Spleen (tissue), 11 donors: Measurements from ENCODE around the gene FSTL3. TPM values are rescaled to one million over a fixed set of nuclear protein-coding genes. Genes with fewer than 3 reads are reported as not detected.
"Not testable (repeated sequence)": the region's sequence is repeated elsewhere in the genome, so short reads cannot be mapped to it uniquely, and the experiment has no call there.

ENCODE experiments used
- DNase-seq: peaks from one replicate; pipeline ENCODE4 v3.0.0-alpha.2; 2020
- H3K27ac ChIP-seq, 8 donors: fragments of 200-600 bp; sonication (generic) in 7 of 8; 1 replicate in 4 of 8; 2 replicates in 4 of 8; pipeline versions ENCODE4 v1.5.0 to v1.8.0; 2016 to 2021; ENCODE audit warnings: inconsistent platforms in 4 of 8, mild to moderate bottlenecking in 4 of 8, moderate library complexity in 1 of 8
- H3K27me3 ChIP-seq, 7 donors: fragments of 200-600 bp; sonication (generic) in 6 of 7; replicated peaks in 1 of 7; 1 replicate in 4 of 7; 2 replicates in 3 of 7; pipeline versions ENCODE4 v1.5.0 to v1.8.0; 2016 to 2021; ENCODE audit warnings: inconsistent platforms in 3 of 7, mild to moderate bottlenecking in 1 of 7
- H3K36me3 ChIP-seq, 6 donors: fragments of 200-600 bp; sonication (generic) in 5 of 6; 1 replicate in 4 of 6; 2 replicates in 2 of 6; pipeline versions ENCODE4 v1.5.0 to v1.8.0; 2016 to 2021; ENCODE audit warnings: inconsistent platforms in 2 of 6
- H3K4me1 ChIP-seq, 6 donors: fragments of 200-600 bp; sonication (generic) in 5 of 6; 1 replicate in 3 of 6; 2 replicates in 3 of 6; pipeline versions ENCODE4 v1.5.0 to v1.8.0; 2016 to 2021; ENCODE audit warnings: inconsistent platforms in 3 of 6
- H3K4me3 ChIP-seq, 8 donors: fragments of 200-600 bp; sonication (generic) in 7 of 8; 1 replicate in 4 of 8; 2 replicates in 4 of 8; pipeline versions ENCODE4 v1.5.0 to v1.8.0; 2016 to 2021; ENCODE audit warnings: inconsistent platforms in 4 of 8, mild to moderate bottlenecking in 4 of 8, moderate library complexity in 2 of 8
- H3K9me3 ChIP-seq, 8 donors: fragments of 200-600 bp; sonication (generic) in 7 of 8; 1 replicate in 4 of 8; 2 replicates in 4 of 8; pipeline versions ENCODE4 v1.5.0 to v1.8.0; 2016 to 2021; ENCODE audit warnings: inconsistent platforms in 4 of 8
- POLR2A ChIP-seq, 3 donors: fragments of 450-650 bp; IDR thresholded peaks; one replicate each; pipeline ENCODE4 v1.5.1; 2017; ENCODE audit warnings: antibody characterized with exemption in 3 of 3, mild to moderate bottlenecking in 1 of 3
- POLR2AphosphoS5 ChIP-seq, 3 donors: sonication (generic); formaldehyde crosslinking; IDR thresholded peaks; one replicate each; pipeline ENCODE4 v1.5.1; 2017; ENCODE audit warnings: antibody characterized with exemption in 3 of 3
- WGBS, 5 donors: extraction: QIAGEN DNeasy Blood & Tissue Kit in 3 of 5; methylation state at CpG; one replicate each; pipeline versions ENCODE4 v1.1.5 to v1.1.7; 2013 to 2018; 5-methylcytosine and 5-hydroxymethylcytosine counted together
- intact Hi-C: fragments of 100-400 bp; cut with DNase I; formaldehyde crosslinking; loops from one replicate; pipeline ENCODE4 v1.15.0; 2023; ENCODE audit warnings: low total_unique reads
- polyA plus RNA-seq, 3 donors: library from polyadenylated mRNA; stranded (reverse); fragments of 200-250 nt; gene quantifications; one replicate each; pipeline ENCODE4 v1.2.1, GENCODE V29; 2013
- total RNA-seq, 7 donors: library from RNA; depleted of rRNA in 3 of 7; stranded (reverse); fragments of >200 nt in 3 of 7; fragmentation: NEBNext Ultra II Directional in 4 of 7; extraction: Animal tissue kit (Norgen Biotek cat#: 25700) in 4 of 7; gene quantifications; one replicate each; pipeline versions ENCODE4 v1.1.0 to v1.2.1, GENCODE V29; 2016 to 2021
- TF ChIP-seq, protein P1 (sequence below), 11 experiments: fragments of 200-600 bp in 7 of 11; fragments of 450-650 bp in 4 of 11; sonication (generic) in 4 of 11; IDR thresholded peaks in 8 of 11; conservative IDR thresholded peaks in 3 of 11; 1 replicate in 7 of 11; 2 replicates in 4 of 11; pipeline versions ENCODE4 v1.4.0 to v1.8.0; 2016 to 2021; ENCODE audit warnings: antibody characterized with exemption in 11 of 11, inconsistent platforms in 4 of 11, mild to moderate bottlenecking in 1 of 11
- donor health status: healthy with polysubstance abuse.
- donor health status: DM: no; HTN: no; CAD: no; lungs with moderate emphysema.
- donor health status: DM: no; HTN: no; CAD: no.
- donor health status: Bipolar disorder and iron deficiency.
- donor health status: healthy.
- donor health status: DM: no; HTN: no; CAD: no.
- donor health status: DM: yes; HTN: yes; CAD: no.

FSTL3 gene
- total and polyA plus RNA-seq, 10 donors = 5.6 to 43.4 (median 15.3) TPM

DNA sequence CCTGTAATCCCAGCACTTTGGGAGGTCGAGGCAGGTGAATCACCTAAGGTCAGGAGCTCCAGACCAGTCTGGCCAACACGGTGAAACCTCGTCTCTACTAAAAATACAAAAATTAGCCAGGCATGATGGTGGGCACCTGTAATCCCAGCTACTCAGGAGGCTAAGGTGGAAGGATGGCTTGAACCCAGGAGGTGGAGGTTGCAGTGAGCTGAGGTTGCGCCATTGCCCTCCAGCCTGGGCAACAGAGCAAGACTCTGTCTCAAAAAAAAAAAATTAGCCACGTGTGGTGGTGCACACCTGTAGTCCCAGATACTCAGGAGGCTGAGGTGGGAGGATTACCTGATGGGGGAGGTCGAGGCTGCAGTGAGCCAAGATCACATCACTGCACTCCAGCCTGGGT, 26.7 kb downstream of the FSTL3 start:
- Histone ChIP-seq H3K4me1 (peaks cover 3 to 48% (median 25%) of the 10 kb centered on the region in 6 donors), H3K27ac (peak overlapping the region in 6 of 8 donors; percentile 51 to 84 (median 78)), H3K4me3 (peak overlapping the region in 4 of 8 donors; percentile 30 to 59 (median 41)), H3K27me3 (peaks cover 0 to 79% (median 0%) of the 10 kb centered on the region in 7 donors)
- DNase-seq, intact Hi-C loops, H3K9me3 ChIP-seq, H3K36me3 ChIP-seq: not testable (repeated sequence)
- 54 to 69% (median 65%) methylated on average over 6 of the region's 6 CpGs for WGBS, 5 donors

DNA sequence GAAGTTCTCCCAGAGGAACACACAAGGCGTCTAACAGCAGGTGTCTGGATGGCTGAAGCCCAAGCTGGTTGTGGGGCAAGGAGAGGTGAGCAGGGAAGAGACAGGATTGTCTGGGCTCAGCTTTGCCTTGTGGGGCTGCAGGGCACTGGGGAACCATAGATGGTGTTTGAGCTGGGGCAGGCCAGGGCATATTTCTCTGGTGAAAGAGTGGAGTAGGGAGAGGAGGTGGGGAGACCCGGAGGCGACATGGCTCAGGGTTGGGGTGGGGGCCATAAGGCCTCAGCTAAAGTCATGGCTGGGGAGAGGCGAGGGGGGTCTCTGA, 27.1 kb downstream of the FSTL3 start:
- Histone ChIP-seq H3K4me3 (peak overlapping the region in 6 of 8 donors; percentile 6 to 59 (median 34)), H3K27me3 (peaks cover 0 to 80% (median 4%) of the 10 kb centered on the region in 7 donors), H3K9me3 (peaks cover 0 to 8% (median 0%) of the 10 kb centered on the region in 8 donors), H3K4me1 (peaks cover 3 to 52% (median 27%) of the 10 kb centered on the region in 6 donors), H3K27ac (peak overlapping the region; percentile 36 to 84 (median 73)), H3K36me3 (no peaks in the 10 kb centered on the region)
- peak; percentile 76 for DNase-seq
- no peak for TF ChIP-seq POLR2AphosphoS5 (IDR thresholded peaks at IDR 0.05)
- TF ChIP-seq, protein P1, sequence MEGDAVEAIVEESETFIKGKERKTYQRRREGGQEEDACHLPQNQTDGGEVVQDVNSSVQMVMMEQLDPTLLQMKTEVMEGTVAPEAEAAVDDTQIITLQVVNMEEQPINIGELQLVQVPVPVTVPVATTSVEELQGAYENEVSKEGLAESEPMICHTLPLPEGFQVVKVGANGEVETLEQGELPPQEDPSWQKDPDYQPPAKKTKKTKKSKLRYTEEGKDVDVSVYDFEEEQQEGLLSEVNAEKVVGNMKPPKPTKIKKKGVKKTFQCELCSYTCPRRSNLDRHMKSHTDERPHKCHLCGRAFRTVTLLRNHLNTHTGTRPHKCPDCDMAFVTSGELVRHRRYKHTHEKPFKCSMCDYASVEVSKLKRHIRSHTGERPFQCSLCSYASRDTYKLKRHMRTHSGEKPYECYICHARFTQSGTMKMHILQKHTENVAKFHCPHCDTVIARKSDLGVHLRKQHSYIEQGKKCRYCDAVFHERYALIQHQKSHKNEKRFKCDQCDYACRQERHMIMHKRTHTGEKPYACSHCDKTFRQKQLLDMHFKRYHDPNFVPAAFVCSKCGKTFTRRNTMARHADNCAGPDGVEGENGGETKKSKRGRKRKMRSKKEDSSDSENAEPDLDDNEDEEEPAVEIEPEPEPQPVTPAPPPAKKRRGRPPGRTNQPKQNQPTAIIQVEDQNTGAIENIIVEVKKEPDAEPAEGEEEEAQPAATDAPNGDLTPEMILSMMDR (IDR thresholded peaks at IDR 0.05 in 8 of 11, conservative IDR thresholded peaks at IDR 0.05 in 3 of 11) = no peak
- no peak for TF ChIP-seq POLR2A (IDR thresholded peaks at IDR 0.05)
- intact Hi-C loops = no loop called here
- WGBS, 5 donors = 10 to 26% (median 19%) methylated on average over 4 of the region's 4 CpGs

DNA sequence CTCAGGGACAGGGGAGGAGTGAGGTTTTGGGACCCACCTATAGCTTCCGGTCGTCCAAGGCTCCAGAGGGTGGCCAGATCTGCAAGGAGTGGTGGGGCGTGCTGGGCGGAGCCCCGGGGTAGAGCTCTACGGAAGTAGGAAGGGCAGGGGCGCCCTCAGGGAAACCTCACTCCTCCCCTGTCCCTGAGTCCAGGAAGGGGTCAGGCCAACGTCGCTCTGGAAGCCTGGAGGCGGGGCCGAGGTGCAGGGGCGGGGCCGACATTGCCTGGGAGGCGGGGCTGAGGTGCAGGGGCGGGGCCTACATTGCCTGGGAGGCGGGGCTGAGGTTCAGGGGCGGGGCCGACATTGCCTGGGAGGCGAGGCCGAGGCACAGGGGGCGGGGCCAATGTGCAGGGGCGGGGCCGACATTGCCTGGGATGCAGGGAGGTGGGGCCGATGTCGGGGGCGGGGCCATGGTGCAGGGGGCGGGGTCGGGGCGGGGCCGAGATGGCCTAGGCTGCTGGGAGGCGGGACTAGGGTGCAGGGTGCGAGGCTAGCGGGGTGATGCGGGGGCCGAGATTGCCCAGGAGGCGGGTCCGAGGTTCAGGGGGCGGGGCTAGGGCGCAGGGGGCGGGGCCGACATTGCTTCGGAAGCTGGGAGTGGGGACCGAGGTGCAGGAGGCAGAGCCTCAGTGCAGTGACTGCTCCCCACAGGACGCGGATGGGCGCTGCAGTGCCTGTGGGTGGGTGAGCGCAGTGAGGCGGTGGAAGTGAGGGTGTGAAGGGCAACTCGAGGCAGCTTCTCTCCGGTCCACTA, 27.7 kb downstream of the FSTL3 start:
- TF ChIP-seq, protein P1 (IDR thresholded peaks at IDR 0.05 in 8 of 11, conservative IDR thresholded peaks at IDR 0.05 in 3 of 11) = peak in 1 of 11 experiments; percentile 11
- peak; percentile 75 to 92 (median 85) for TF ChIP-seq POLR2AphosphoS5 (IDR thresholded peaks at IDR 0.05)
- peak in 1 of 3 donors; percentile 47 for TF ChIP-seq POLR2A (IDR thresholded peaks at IDR 0.05)
- Histone ChIP-seq H3K4me1 (peaks cover 3 to 51% (median 26%) of the 10 kb centered on the region in 6 donors), H3K9me3 (peaks cover 0 to 8% (median 0%) of the 10 kb centered on the region in 8 donors), H3K36me3 (no peaks in the 10 kb centered on the region), H3K4me3 (peak overlapping the region in 6 of 8 donors; percentile 6 to 59 (median 34)), H3K27me3 (peaks cover 0 to 79% (median 6%) of the 10 kb centered on the region in 7 donors), H3K27ac (peak overlapping the region; percentile 36 to 84 (median 73))
- WGBS, 5 donors = 3 to 7% (median 4%) methylated on average over 14 to 50 of the region's 50 CpGs
- intact Hi-C loops = no loop called here
- peak; percentile 92 for DNase-seq

DNA sequence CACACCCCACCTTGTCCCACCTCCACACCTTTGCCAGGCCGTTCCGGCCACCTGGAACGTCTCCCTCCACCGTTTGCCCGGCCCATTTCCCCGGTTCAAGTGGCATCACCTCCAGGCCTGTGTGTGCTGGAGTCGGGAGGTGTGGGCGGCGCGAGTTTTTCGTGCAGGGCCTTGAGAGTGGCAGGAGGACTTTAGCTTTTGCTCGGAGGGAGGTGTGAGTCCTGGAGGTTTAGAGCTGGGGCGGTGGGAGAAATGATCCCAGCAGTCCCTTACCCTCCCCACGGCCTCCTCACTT, 28.2 kb downstream of the FSTL3 start:
- no peaks in the 10 kb centered on the region for H3K36me3 ChIP-seq
- no peak for DNase-seq
- H3K9me3 ChIP-seq = peaks cover 0 to 8% (median 0%) of the 10 kb centered on the region in 8 donors
- intact Hi-C loops = no loop called here
- TF ChIP-seq POLR2A (IDR thresholded peaks at IDR 0.05) (no peak), POLR2AphosphoS5 (IDR thresholded peaks at IDR 0.05) (no peak)
- TF ChIP-seq, protein P1 (IDR thresholded peaks at IDR 0.05 in 8 of 11, conservative IDR thresholded peaks at IDR 0.05 in 3 of 11) = no peak
- H3K27me3 ChIP-seq = peaks cover 0 to 79% (median 10%) of the 10 kb centered on the region in 7 donors
- 14 to 16% (median 15%) methylated on average over 14 of the region's 14 CpGs for WGBS, 5 donors
- H3K4me1 ChIP-seq = peaks cover 3 to 49% (median 26%) of the 10 kb centered on the region in 6 donors
- H3K27ac ChIP-seq = peak overlapping the region in 5 of 8 donors; percentile 27 to 84 (median 50)
- H3K4me3 ChIP-seq = peak overlapping the region in 4 of 8 donors; percentile 14 to 59 (median 36)
